Esophagus (tissue), 2 donors: ENCODE data around the gene CFLAR. TPM values are rescaled to one million over a fixed set of nuclear protein-coding genes. Genes with fewer than 3 reads are reported as not detected.
"Not testable (repeated sequence)": the region's sequence is repeated elsewhere in the genome, so short reads cannot be mapped to it uniquely, and the experiment has no call there.

Experiments
- H3K27ac ChIP-seq, 2 donors: one replicate each; pipeline ENCODE4 v1.5.1; 2013; ENCODE audit warnings: low read depth in 2 of 2, mild to moderate bottlenecking in 2 of 2, inconsistent platforms in 1 of 2, low read length in 1 of 2, moderate library complexity in 1 of 2
- H3K27me3 ChIP-seq, 2 donors: one replicate each; pipeline ENCODE4 v1.6.1; 2013; ENCODE audit warnings: low read length in 2 of 2, control low read depth in 1 of 2, mild to moderate bottlenecking in 1 of 2; ENCODE audit not compliant: insufficient read depth in 2 of 2, control insufficient read depth in 1 of 2
- H3K36me3 ChIP-seq, 2 donors: one replicate each; pipeline ENCODE4 v1.6.1; 2013; ENCODE audit warnings: low read length in 1 of 2; ENCODE audit not compliant: control insufficient read depth in 2 of 2, insufficient read depth in 2 of 2
- H3K4me1 ChIP-seq, 2 donors: one replicate each; pipeline ENCODE4 v1.6.1; 2013; ENCODE audit warnings: low read length in 1 of 2; ENCODE audit not compliant: control insufficient read depth in 2 of 2, insufficient read depth in 2 of 2
- H3K4me3 ChIP-seq, 2 donors: one replicate each; pipeline ENCODE4 v1.5.1; 2013; ENCODE audit warnings: low read length in 2 of 2, mild to moderate bottlenecking in 2 of 2, low read depth in 1 of 2, moderate library complexity in 1 of 2
- H3K9me3 ChIP-seq, 2 donors: one replicate each; pipeline ENCODE4 v1.6.1; 2013; ENCODE audit warnings: mild to moderate bottlenecking in 2 of 2, low read depth in 1 of 2, low read length in 1 of 2, moderate library complexity in 1 of 2; ENCODE audit not compliant: control insufficient read depth in 2 of 2, insufficient read depth in 1 of 2
- WGBS, 2 donors: extraction: QIAGEN DNeasy Blood & Tissue Kit; methylation state at CpG; one replicate each; pipeline ENCODE4 v1.1.7; 2013; 5-methylcytosine and 5-hydroxymethylcytosine counted together
- polyA plus RNA-seq, 2 donors: library from polyadenylated mRNA; stranded (reverse); fragments of 200-250 nt; gene quantifications; one replicate each; pipeline ENCODE4 v1.2.3, GENCODE V29; 2013
- donor health status: healthy with polysubstance abuse.
- donor health status: Bipolar disorder and iron deficiency.

The CFLAR gene
- polyA plus RNA-seq, 2 donors = 39.6 to 58.5 TPM

GRCh38 chr2:201154615-201155399 lies 38.8 kb downstream of the CFLAR start:
- Histone ChIP-seq H3K36me3 (peaks cover 6 to 22% of the 10 kb centered on the region in 2 donors), H3K27ac (no peak overlapping the region)

GRCh38 chr2:201156036-201156435 lies 40.1 kb downstream of the CFLAR start:
- Histone ChIP-seq H3K36me3 (peaks cover 13 to 28% of the 10 kb centered on the region in 2 donors), H3K9me3 (no peaks in the 10 kb centered on the region), H3K4me1 (peaks cover 4% of the 10 kb centered on the region in 2 donors), H3K4me3 (no peak overlapping the region), H3K27ac (no peak overlapping the region), H3K27me3 (no peaks in the 10 kb centered on the region)
- WGBS, 2 donors = 86 to 88% methylated on average over 6 of the region's 6 CpGs

More at GRCh38 chr2:201154615-201155399, 38.8 kb downstream of the CFLAR start:
- 90 to 91% methylated on average over 9 of the region's 9 CpGs for WGBS, 2 donors
- no peak overlapping the region for H3K4me3 ChIP-seq
- H3K9me3 ChIP-seq = no peaks in the 10 kb centered on the region
- no peaks in the 10 kb centered on the region for H3K27me3 ChIP-seq
- H3K4me1 ChIP-seq = peaks cover 2 to 4% of the 10 kb centered on the region in 2 donors

GRCh38 chr2:201156640-201157039 lies 40.7 kb downstream of the CFLAR start:
- Histone ChIP-seq H3K9me3 (no peaks in the 10 kb centered on the region), H3K4me1 (peaks cover 4% of the 10 kb centered on the region in 2 donors)
- 45 to 75% methylated on average over 1 of the region's 1 CpG for WGBS, 2 donors

GRCh38 chr2:201157694-201158093 lies 41.7 kb downstream of the CFLAR start:
- Histone ChIP-seq H3K27me3 (no peaks in the 10 kb centered on the region), H3K4me1 (peaks cover 2 to 4% of the 10 kb centered on the region in 2 donors), H3K9me3 (no peaks in the 10 kb centered on the region), H3K27ac (peak overlapping the region; percentile 68 to 84), H3K4me3 (no peak overlapping the region), H3K36me3 (peaks cover 13 to 28% of the 10 kb centered on the region in 2 donors)
- WGBS, 2 donors = 45% methylated on average over 4 of the region's 4 CpGs

More at GRCh38 chr2:201156640-201157039, 40.7 kb downstream of the CFLAR start:
- H3K4me3 ChIP-seq = no peak overlapping the region
- H3K27ac ChIP-seq = no peak overlapping the region
- no peaks in the 10 kb centered on the region for H3K27me3 ChIP-seq
- peaks cover 13 to 28% of the 10 kb centered on the region in 2 donors for H3K36me3 ChIP-seq

GRCh38 chr2:201158111-201158929 lies 42.4 kb downstream of the CFLAR start:
- H3K36me3 ChIP-seq = peaks cover 16 to 27% of the 10 kb centered on the region in 2 donors
- peak overlapping the region; percentile 68 to 84 for H3K27ac ChIP-seq
- WGBS, 2 donors = 53 to 65% methylated on average over 5 of the region's 5 CpGs
- no peaks in the 10 kb centered on the region for H3K27me3 ChIP-seq
- peaks cover 0 to 4% of the 10 kb centered on the region in 2 donors for H3K4me1 ChIP-seq
- no peaks in the 10 kb centered on the region for H3K9me3 ChIP-seq
- no peak overlapping the region for H3K4me3 ChIP-seq

- 95 to 100% methylated on average over 1 of the region's 1 CpG for WGBS, 2 donors
- Histone ChIP-seq H3K4me3 (no peak overlapping the region), H3K9me3 (peaks cover 0 to 2% of the 10 kb centered on the region in 2 donors), H3K27ac (no peak overlapping the region), H3K27me3 (no peaks in the 10 kb centered on the region), H3K4me1 (peaks cover 0 to 2% of the 10 kb centered on the region in 2 donors), H3K36me3 (peaks cover 20 to 40% of the 10 kb centered on the region in 2 donors)
These were observed 48.2 kb downstream of the CFLAR start for GRCh38 chr2:201164166-201164565.

GRCh38 chr2:201167546-201167945 lies 51.6 kb downstream of the CFLAR start:
- Histone ChIP-seq H3K27me3 (no peaks in the 10 kb centered on the region), H3K36me3 (peaks cover 10 to 23% of the 10 kb centered on the region in 2 donors)
- WGBS, 2 donors = 96 to 98% methylated on average over 3 of the region's 3 CpGs

GRCh38 chr2:201168496-201168895 lies 52.5 kb downstream of the CFLAR start:
- H3K27me3 ChIP-seq, H3K9me3 ChIP-seq, H3K27ac ChIP-seq, H3K4me1 ChIP-seq, H3K4me3 ChIP-seq: not testable (repeated sequence)
- H3K36me3 ChIP-seq = peaks cover 5 to 19% of the 10 kb centered on the region in 2 donors
- WGBS, 2 donors = 81 to 90% methylated on average over 1 of the region's 1 CpG

More at GRCh38 chr2:201167546-201167945, 51.6 kb downstream of the CFLAR start:
- Histone ChIP-seq H3K4me3 (no peak overlapping the region), H3K27ac (no peak overlapping the region), H3K4me1 (no peaks in the 10 kb centered on the region), H3K9me3 (peaks cover 0 to 2% of the 10 kb centered on the region in 2 donors)

GRCh38 chr2:201171259-201171814 lies 55.4 kb downstream of the CFLAR start:
- Histone ChIP-seq H3K36me3 (peaks cover 0 to 6% of the 10 kb centered on the region in 2 donors), H3K4me1 (no peaks in the 10 kb centered on the region), H3K27me3 (no peaks in the 10 kb centered on the region), H3K4me3 (no peak overlapping the region), H3K9me3 (peaks cover 0 to 1% of the 10 kb centered on the region in 2 donors), H3K27ac (no peak overlapping the region)
- 57 to 58% methylated on average over 6 of the region's 6 CpGs for WGBS, 2 donors
